ENCODE data around the gene BABAM2.

BABAM2 gene

GRCh38 chr2:28231110-28231631 is 340.6 kb downstream of the BABAM2 start:
- Histone ChIP-seq H3K9ac (ENCODE audit: low read depth, low read length) (no peak overlapping the region), H3K79me2 (ENCODE audit: insufficient read depth, low read length) (no peaks in the 10 kb centered on the region), H4K20me1 (ENCODE audit: insufficient read depth, low read length) (no peaks in the 10 kb centered on the region), H3K4me2 (ENCODE audit: insufficient read depth, low read length) (no peak overlapping the region), H3K4me1 (ENCODE audit: insufficient read depth, low read length) (no peaks in the 10 kb centered on the region), H3K27me3 (ENCODE audit: insufficient read depth, low read length, poor library complexity) (no peaks in the 10 kb centered on the region), H3K36me3 (ENCODE audit: insufficient read depth, low read length) (no peaks in the 10 kb centered on the region), H2AFZ (ENCODE audit: low read depth, low read length) (no peak overlapping the region), H3K27ac (ENCODE audit: low read length) (no peak overlapping the region), H3K4me3 (ENCODE audit: low read depth in 1 of 2, low read length in 2 of 2) (no peak overlapping the region), H3K9me3 (ENCODE audit: insufficient read depth, low read length, severe bottlenecking) (no peaks in the 10 kb centered on the region)
- TF ChIP-seq EZH2 (IDR thresholded peaks at IDR 0.05; ENCODE audit: borderline replicate concordance, low read depth, low read length, severe bottlenecking) = no peak
- TF ChIP-seq, protein P1, sequence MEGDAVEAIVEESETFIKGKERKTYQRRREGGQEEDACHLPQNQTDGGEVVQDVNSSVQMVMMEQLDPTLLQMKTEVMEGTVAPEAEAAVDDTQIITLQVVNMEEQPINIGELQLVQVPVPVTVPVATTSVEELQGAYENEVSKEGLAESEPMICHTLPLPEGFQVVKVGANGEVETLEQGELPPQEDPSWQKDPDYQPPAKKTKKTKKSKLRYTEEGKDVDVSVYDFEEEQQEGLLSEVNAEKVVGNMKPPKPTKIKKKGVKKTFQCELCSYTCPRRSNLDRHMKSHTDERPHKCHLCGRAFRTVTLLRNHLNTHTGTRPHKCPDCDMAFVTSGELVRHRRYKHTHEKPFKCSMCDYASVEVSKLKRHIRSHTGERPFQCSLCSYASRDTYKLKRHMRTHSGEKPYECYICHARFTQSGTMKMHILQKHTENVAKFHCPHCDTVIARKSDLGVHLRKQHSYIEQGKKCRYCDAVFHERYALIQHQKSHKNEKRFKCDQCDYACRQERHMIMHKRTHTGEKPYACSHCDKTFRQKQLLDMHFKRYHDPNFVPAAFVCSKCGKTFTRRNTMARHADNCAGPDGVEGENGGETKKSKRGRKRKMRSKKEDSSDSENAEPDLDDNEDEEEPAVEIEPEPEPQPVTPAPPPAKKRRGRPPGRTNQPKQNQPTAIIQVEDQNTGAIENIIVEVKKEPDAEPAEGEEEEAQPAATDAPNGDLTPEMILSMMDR (IDR thresholded peaks at IDR 0.05; ENCODE audit: borderline replicate concordance, extremely low read depth, low read length, poor library complexity, severe bottlenecking) = no peak
- DNase-seq (no peak), ATAC-seq (ENCODE audit: insufficient read depth, low read depth) (no peak)

GRCh38 chr2:28232295-28232694 is 341.8 kb downstream of the BABAM2 start:
- Histone ChIP-seq H3K4me1 (ENCODE audit: insufficient read depth, low read length) (no peaks in the 10 kb centered on the region), H3K4me2 (ENCODE audit: insufficient read depth, low read length) (no peak overlapping the region), H2AFZ (ENCODE audit: low read depth, low read length) (no peak overlapping the region), H3K36me3 (ENCODE audit: insufficient read depth, low read length) (no peaks in the 10 kb centered on the region), H3K27ac (ENCODE audit: low read length) (no peak overlapping the region), H4K20me1 (ENCODE audit: insufficient read depth, low read length) (no peaks in the 10 kb centered on the region), H3K9me3 (ENCODE audit: insufficient read depth, low read length, severe bottlenecking) (no peaks in the 10 kb centered on the region), H3K4me3 (ENCODE audit: low read depth in 1 of 2, low read length in 2 of 2) (no peak overlapping the region), H3K79me2 (ENCODE audit: insufficient read depth, low read length) (no peaks in the 10 kb centered on the region), H3K9ac (ENCODE audit: low read depth, low read length) (no peak overlapping the region), H3K27me3 (ENCODE audit: insufficient read depth, low read length, poor library complexity) (no peaks in the 10 kb centered on the region)
- TF ChIP-seq EZH2 (IDR thresholded peaks at IDR 0.05; ENCODE audit: borderline replicate concordance, low read depth, low read length, severe bottlenecking) = no peak
- no peak for ATAC-seq (ENCODE audit: insufficient read depth, low read depth)
- DNase-seq = no peak

GRCh38 chr2:28233164-28233676 is 342.7 kb downstream of the BABAM2 start:
- Histone ChIP-seq H3K4me3 (ENCODE audit: low read depth in 1 of 2, low read length in 2 of 2) (no peak overlapping the region), H3K9me3 (ENCODE audit: insufficient read depth, low read length, severe bottlenecking) (no peaks in the 10 kb centered on the region), H3K9ac (ENCODE audit: low read depth, low read length) (no peak overlapping the region), H3K27me3 (ENCODE audit: insufficient read depth, low read length, poor library complexity) (no peaks in the 10 kb centered on the region), H3K36me3 (ENCODE audit: insufficient read depth, low read length) (no peaks in the 10 kb centered on the region), H4K20me1 (ENCODE audit: insufficient read depth, low read length) (no peaks in the 10 kb centered on the region), H3K4me1 (ENCODE audit: insufficient read depth, low read length) (no peaks in the 10 kb centered on the region), H3K27ac (ENCODE audit: low read length) (no peak overlapping the region), H3K4me2 (ENCODE audit: insufficient read depth, low read length) (no peak overlapping the region), H2AFZ (ENCODE audit: low read depth, low read length) (no peak overlapping the region), H3K79me2 (ENCODE audit: insufficient read depth, low read length) (no peaks in the 10 kb centered on the region)
- ATAC-seq (ENCODE audit: insufficient read depth, low read depth) = no peak
- TF ChIP-seq, protein P1 (IDR thresholded peaks at IDR 0.05; ENCODE audit: borderline replicate concordance, extremely low read depth, low read length, poor library complexity, severe bottlenecking) = no peak
- no peak for TF ChIP-seq EZH2 (IDR thresholded peaks at IDR 0.05; ENCODE audit: borderline replicate concordance, low read depth, low read length, severe bottlenecking)
- no peak for DNase-seq

DNA sequence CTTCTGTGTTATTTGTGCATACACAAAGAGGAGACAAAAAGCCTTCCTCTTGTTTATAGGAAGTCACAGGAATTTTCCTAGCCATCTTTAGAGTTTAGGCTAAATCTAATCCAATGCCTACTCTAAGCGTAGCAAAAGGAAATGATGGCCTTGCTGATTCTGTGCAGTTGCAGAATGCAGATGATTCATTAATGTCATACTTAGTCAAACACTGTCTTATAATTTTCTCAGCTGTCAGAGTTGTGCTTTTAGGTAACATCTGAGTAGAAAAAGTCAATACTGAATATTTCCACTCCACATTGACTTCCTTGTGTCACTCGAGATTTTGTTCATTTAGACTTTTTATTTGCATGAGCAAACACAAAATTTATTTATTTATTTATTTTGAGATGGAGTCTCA is 344.3 kb downstream of the BABAM2 start:
- no peaks in the 10 kb centered on the region for H3K79me2 ChIP-seq (ENCODE audit: insufficient read depth, low read length)
- no peak overlapping the region for H3K4me2 ChIP-seq (ENCODE audit: insufficient read depth, low read length)
- no peak overlapping the region for H3K4me3 ChIP-seq (ENCODE audit: low read depth in 1 of 2, low read length in 2 of 2)
- H3K27ac ChIP-seq (ENCODE audit: low read length) = no peak overlapping the region
- H3K36me3 ChIP-seq (ENCODE audit: insufficient read depth, low read length) = no peaks in the 10 kb centered on the region
- H3K9me3 ChIP-seq (ENCODE audit: insufficient read depth, low read length, severe bottlenecking) = no peaks in the 10 kb centered on the region
- DNase-seq (no peak), ATAC-seq (ENCODE audit: insufficient read depth, low read depth) (no peak)
- no peak overlapping the region for H2AFZ ChIP-seq (ENCODE audit: low read depth, low read length)
- no peaks in the 10 kb centered on the region for H3K27me3 ChIP-seq (ENCODE audit: insufficient read depth, low read length, poor library complexity)
- H4K20me1 ChIP-seq (ENCODE audit: insufficient read depth, low read length) = no peaks in the 10 kb centered on the region
- H3K9ac ChIP-seq (ENCODE audit: low read depth, low read length) = no peak overlapping the region
- 0 out of 2 replicates have a peak, but pooled peaks cover 2% of the 10 kb centered on the region for H3K4me1 ChIP-seq (ENCODE audit: insufficient read depth, low read length)
- TF ChIP-seq EZH2 (IDR thresholded peaks at IDR 0.05; ENCODE audit: borderline replicate concordance, low read depth, low read length, severe bottlenecking) = no peak
- TF ChIP-seq, protein P1 (IDR thresholded peaks at IDR 0.05; ENCODE audit: borderline replicate concordance, extremely low read depth, low read length, poor library complexity, severe bottlenecking) = no peak

All from DND-41 (cell line).